HT-29 (cell line): ENCODE results near the gene ZNF718. TPM values are rescaled to one million over a fixed set of nuclear protein-coding genes. Genes with fewer than 3 reads are reported as not detected.
"Not testable (repeated sequence)": the region's sequence is repeated elsewhere in the genome, so short reads cannot be mapped to it uniquely, and the experiment has no call there.

Source experiments
- DNase-seq: peaks from one replicate; pipeline ENCODE4 v3.0.0-alpha.2; 2015; ENCODE audit warnings: low spot score
- total RNA-seq: library from RNA; depleted of rRNA; stranded (reverse); fragments of >200 nt; shearing (Covaris generic); gene quantifications from 2 replicates; pipeline ENCODE4 v1.2.3, GENCODE V29; 2014; rRNA removed

ZNF718 gene
- 1.3 and 2.3 TPM in 2 replicates for total RNA-seq

DNA sequence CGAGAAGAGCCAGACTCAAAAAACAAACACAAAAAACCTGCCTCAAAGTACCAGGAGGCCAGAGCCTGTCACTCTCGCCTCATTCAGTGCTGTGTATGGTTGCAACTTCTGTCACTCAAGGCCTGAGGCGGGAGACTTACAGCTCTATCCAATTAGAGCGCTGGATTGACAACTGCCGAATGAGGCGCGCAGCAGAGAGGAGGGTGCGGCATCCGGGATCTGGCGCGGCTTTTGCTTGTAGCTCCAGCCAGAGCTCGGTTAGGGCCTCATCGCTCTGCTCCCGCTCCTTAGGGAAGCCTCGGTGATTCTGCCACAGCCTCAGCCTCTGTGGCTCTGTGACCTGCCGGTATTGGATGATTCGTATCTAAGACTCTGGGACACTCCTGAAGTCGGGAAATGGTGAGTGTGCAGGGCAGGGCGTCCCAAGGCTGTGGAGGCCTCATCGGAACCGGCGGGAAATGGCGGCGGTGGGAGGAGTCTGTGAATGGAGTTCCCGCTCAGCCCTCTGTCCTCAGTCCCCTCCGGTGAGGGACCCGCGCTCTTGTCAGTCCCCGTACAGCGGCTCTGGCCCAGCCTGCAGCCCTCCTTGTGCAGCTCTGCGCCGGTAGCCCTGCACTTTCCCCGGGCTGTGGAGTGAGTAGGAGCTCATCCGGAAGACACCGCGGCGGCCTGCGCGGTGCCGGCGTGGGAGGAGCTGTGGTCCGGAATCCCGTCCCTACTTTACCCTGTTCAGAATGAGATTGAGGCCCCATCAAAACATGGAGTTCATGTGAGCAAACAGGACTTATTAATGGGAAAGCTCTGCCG, at the start of gene ZNF718:
Gene ZNF718 (plus strand): TSS at position 227 of the 807 bp plus-strand sequence. CDS start 170 bp downstream, at position 397.
- DNase-seq: peak; percentile 85

GRCh38 chr4:85951-86350, 38.4 kb upstream of the ZNF718 start:
- no peak for DNase-seq

GRCh38 chr4:86559-87324, 37.6 kb upstream of the ZNF718 start:
- not testable (repeated sequence) for DNase-seq

DNA sequence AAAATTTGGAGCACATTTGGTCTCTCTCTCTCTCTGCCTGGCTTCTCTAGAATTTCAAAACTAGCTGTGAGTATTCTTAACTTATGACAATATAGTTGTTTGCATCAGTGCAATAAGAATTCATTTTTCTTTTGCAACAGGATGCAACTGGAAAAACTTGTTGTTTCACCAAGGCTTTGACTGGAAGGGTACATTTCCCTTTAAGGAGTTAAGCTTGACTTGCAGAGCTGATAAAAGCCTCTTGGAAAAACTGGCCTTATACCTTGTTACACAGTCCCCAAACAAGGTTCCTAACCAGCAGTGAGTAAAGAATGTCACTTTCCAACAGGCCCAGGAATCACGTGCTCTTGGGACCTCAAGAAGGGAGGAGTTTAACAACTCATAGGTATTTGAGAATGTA, 25.9 kb upstream of the ZNF718 start:
- DNase-seq: no peak

DNA sequence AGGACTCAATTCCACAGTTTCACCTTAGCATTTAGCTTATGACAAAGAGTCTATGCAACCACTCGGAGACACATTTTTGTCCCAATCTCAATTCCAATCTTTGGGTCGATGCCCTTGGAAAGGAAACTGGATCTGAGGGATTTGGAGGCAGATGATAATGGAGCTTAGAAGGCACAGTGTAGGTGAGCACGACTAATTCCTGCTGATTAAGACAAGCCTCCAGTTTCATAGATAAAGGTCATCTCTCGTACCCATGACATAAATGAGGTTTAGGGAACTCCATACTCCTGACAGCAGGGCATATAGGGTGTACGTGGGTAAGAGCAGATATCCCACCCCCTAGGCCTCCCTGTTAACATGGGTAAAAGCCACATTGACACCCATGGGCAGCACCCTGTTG, 24.4 kb upstream of the ZNF718 start:
- DNase-seq: no peak

- no peak for DNase-seq
These were observed 17.2 kb upstream of the ZNF718 start for GRCh38 chr4:107083-107443.

GRCh38 chr4:107444-108429, 16.6 kb upstream of the ZNF718 start:
- no peak for DNase-seq

DNA sequence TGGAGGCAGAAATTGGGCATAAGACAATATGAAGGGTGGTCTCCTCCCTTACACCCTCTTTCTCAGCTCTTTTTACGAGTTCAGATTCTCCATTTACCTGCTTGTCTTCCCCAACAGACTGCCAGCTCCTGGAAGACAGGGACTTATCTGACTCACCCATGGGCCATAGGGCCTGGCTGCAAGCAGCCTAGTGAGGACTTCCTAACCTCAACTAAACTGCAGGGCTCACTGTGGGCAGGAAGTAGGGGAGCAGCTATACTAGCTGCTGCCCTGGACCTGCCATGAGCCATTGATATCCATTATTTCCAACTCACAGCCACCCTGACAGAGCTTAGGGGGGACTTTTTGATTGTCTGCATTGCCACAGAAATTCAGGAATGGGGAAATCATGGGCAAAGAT, 11.5 kb upstream of the ZNF718 start:
- DNase-seq: no peak

DNA sequence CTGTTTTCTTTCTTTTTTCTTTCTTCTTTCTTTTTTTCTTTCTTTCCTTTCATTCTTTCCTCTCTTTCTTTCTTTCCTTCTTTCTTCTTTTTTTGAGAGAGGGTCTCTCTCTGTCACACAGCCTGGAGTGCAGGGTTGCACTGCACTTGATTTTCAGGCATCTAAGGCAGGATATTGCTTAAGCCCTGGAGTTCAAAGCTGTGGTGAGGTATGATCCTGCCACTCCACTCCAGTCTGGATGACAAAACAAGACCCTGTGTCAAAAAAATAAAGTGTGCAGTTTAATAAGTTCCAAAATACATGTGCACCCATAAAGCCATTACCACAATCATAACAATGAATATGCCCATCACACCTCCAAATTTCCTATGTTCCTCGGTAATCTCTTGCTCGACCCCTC, 10.6 kb upstream of the ZNF718 start:
- DNase-seq: no peak

GRCh38 chr4:114149-114548, 10.2 kb upstream of the ZNF718 start:
- DNase-seq: no peak

DNA sequence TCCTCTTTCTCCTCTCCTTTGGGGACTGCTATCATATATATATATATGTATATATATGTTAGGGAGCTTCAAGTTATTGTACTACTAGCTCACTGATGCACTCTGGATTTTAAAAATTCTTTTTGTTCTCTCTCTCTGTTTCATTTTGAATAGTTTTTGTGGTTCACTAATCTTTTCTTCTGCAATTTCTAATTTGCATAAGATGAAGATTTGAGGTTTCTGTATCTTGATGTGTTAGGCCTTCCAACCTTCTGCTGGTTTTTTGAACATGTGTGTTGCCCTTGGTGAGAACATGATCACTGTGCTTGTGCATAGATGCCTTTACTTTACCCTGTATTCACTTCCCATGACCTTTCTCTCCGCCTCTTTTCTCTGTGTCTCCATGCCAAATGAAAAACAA, 7.8 kb upstream of the ZNF718 start:
- DNase-seq: no peak

DNA sequence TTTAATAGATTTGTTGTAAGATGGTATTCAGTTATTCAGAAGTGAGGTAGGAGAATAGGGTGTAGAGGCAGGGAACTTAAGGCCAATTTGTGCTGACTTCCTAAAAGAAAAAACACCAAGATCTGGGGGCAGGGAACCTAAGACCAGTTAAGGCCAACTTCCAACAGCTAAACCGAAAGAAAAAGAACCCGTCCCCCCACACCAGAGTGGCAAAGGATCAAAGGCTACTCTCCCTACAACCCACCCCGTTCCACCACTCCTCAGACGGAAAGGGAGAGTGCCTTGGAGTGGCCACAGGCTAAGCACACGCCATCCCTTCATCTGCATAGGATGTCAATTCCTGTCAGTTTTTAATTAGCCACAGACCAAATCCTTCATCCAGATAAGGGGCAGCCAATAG, 3.7 kb upstream of the ZNF718 start:
- DNase-seq: no peak

DNA sequence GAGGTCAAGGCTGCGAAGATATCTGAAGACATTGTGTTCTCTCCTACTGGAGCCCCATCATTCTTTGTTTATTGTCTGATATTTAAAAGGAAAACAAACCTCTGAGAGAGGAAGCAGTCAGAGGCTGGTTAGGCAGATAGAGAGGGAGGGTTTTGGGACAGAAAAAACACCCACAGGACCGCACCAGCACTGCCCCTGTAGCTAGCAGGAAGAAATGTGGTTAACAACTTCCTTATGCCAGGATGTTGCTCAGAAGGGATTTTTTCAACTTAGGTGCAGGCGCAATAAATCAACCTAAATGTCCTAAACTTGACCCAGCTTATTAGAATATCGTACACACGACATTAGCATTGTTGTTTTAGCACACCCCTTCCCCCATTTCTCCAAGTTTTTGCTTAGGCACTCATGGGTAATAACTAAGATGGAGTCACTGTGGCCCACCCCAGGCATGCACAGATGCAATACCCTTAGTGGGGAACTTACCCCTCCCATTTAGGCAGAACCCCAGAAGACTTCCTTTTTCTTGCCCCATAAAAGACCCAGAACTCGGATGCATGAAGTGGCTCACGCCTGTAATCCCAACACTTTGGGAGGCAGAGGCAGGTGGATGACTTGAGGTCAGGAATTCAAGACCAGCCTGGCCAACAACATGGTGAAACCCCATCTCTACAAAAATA, 2.8 kb upstream of the ZNF718 start:
- no peak for DNase-seq

DNA sequence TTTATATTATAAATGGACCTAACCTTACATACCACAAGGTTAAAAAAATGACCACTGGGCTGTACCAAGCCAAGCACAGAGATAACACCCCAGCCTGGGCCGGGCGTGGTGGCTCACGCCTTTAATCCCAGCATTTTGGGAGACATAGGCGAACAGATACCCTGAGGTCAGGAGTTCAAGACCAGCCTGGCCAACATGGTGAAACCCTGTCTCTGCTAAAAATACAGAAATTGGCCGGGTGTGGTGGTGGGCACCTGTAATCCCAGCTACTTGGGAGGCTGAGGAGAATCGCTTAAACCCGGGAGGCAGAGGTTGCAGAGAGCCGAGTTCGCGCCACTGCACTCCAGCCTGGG, 403 bp upstream of the ZNF718 start:
- DNase-seq: not testable (repeated sequence)

DNA sequence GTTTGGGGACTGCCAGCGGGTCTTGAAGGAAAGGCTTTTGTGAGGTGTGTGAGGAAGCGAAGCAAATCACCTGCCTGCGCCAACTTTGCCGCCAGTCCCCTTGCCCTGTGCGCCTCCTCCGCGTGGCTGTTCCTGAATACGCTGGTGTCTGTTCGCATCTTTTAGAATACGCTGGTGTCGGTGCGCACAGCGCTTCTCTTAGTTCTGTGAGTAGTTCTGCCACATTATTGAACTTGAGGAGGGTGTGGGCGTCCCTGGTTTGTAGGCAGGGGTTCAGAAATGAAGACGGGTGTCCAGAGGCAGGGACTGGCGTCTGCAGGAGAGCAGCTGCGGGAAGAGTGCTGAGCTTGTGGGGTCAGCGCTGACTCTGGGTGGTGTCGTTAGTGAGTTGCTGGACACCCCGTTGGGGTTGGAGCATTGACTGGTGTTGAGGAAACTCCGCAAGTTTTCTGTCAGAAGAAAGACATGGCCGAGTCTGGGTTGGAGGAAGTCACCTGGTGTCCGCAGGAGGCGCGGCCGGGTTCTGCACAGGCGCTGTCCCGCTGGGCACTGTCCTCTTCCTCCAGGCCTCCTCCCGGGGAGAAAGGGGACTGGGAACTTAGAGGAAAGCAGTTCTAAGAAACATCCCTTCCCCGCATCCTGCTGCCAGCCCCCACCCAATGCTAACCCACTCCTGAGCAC, 930 bp downstream of the ZNF718 start:
- DNase-seq: peak; percentile 12

GRCh38 chr4:125833-126232, 1.5 kb downstream of the ZNF718 start:
- DNase-seq: no peak

DNA sequence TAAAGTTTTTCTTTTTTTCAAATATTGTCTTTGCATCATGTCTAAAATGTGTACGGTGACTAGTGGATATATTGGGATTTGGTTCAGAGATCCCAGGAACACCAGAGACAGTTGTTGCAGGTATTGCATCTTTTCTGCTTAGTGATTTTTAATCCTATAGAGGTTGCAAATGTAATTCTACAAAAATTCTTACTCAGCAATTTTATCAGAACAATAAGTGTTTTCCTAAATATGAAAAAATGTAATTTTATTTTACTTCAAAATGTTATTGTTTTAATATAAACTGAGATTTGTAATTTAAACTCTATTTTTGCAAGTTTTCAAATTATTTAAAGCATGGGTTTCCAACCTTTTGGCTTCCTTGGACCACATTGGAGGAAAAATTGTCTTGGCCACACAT, 8.2 kb downstream of the ZNF718 start:
- no peak for DNase-seq

DNA sequence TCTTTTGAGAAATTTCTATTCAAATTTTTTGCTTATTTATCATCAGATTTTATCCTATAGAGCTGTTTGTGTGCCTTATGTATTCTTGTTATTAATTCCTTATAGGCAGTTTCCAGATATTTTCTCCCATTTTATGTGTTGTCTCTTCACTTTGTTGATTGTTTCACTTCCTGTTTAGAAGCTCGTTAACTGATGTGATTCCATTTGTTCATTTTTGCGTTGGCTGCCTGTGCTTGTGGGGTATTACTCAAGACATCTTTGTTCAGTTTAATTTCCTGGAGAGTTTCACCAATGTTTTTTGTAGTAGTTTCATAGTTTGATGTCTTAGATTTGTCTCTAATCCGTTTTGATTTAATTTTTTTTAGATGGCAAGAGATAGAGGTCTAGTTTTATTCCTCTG, 14.6 kb downstream of the ZNF718 start:
- no peak for DNase-seq

GRCh38 chr4:139691-140090, 15.4 kb downstream of the ZNF718 start:
- no peak for DNase-seq

DNA sequence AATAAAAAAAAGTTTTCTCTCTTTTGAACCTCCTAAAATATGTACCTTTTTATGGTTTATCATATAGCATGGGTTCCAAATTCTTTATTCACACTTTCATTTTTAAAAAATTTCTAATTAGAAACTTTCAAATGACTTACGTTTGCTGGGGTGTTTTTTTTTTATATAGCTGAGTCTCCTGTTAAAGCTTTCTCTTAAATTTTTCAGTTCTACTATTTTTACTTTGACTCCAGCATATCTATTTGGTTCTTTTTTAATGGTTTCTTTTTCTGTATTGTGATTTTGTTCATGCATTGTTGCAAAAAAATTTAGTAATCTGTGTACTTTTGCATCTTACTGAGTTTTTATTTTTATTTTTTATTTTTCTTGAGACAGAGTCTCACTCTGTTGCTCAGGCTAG, 22.3 kb downstream of the ZNF718 start:
- no peak for DNase-seq

DNA sequence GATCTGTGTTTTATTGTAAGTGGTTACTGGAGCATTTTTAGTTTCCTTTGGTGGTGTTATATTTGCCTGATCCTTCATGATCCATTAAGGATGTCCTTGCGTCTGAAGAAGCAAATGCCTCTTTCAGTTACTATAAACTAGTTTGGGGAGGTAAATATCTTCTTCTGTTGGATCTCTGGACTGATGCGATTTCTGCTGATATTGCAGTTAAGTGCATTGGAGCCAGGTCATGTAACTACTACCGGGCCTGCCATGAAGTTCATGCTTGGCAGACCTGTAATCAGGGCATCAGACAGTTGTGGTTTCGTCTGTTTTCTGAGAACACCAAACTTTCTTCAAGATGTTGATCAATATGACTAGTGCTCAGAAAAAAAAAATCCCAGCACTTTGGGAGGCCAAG, 22.9 kb downstream of the ZNF718 start:
- DNase-seq: no peak
